HFF-Myc (cell line): ENCODE data around the gene MMP10.
"Not testable (repeated sequence)": the region's sequence is repeated elsewhere in the genome, so short reads cannot be mapped to it uniquely, and the experiment has no call there.

Experiments used
- DNase-seq: peaks from one replicate; pipeline ENCODE4 v3.0.0-alpha.2; 2011; ENCODE audit warnings: low read depth; ENCODE audit errors: extremely low read depth
- H3K4me3 ChIP-seq: replicated peaks from 2 replicates; pipeline ENCODE4 v1.5.1; 2011; ENCODE audit warnings: low read depth, mild to moderate bottlenecking, control low read depth, low read length
- TF ChIP-seq, protein P1 (sequence below): IDR thresholded peaks from 2 replicates; pipeline ENCODE4 v1.5.1; 2012; ENCODE audit warnings: mild to moderate bottlenecking, low read depth, low read length, control low read depth; ENCODE audit errors: missing control alignments

Gene MMP10

DNA sequence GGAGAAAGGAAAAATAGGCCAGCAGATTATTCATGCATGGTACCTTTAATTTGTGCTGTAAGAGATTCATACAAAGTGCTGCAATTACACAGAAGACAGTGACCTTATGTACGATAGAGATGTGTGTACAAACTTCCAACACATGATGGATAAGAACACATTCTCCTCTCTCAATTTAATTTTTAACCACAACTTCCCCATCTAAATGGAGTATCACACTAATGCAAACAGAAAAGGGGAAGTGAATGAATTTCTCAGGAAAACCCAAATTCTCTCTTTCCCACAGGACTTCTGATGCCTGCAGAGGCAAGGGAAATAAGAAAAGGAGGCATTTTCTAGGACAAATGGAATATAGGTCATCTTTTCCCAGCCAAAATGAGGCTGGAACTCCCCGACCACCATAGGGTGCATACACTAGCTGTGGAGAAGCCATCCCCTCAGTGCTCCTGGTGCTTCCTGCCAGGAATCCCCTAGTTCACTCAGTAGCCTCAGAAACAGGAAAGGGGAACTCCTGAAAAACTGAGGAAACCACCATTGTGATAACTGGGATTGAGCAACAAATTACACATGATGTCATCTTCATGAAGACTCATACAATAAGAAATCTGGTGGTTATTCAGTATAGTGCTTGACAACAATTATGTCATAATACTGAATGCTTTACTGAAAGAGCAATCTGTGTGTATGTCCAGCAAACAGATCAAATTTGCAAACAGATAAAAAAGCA, 22.4 kb downstream of the MMP10 start:
- TF ChIP-seq, protein P1, sequence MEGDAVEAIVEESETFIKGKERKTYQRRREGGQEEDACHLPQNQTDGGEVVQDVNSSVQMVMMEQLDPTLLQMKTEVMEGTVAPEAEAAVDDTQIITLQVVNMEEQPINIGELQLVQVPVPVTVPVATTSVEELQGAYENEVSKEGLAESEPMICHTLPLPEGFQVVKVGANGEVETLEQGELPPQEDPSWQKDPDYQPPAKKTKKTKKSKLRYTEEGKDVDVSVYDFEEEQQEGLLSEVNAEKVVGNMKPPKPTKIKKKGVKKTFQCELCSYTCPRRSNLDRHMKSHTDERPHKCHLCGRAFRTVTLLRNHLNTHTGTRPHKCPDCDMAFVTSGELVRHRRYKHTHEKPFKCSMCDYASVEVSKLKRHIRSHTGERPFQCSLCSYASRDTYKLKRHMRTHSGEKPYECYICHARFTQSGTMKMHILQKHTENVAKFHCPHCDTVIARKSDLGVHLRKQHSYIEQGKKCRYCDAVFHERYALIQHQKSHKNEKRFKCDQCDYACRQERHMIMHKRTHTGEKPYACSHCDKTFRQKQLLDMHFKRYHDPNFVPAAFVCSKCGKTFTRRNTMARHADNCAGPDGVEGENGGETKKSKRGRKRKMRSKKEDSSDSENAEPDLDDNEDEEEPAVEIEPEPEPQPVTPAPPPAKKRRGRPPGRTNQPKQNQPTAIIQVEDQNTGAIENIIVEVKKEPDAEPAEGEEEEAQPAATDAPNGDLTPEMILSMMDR = no peak
- no peak overlapping the region for H3K4me3 ChIP-seq
- DNase-seq = no peak

DNA sequence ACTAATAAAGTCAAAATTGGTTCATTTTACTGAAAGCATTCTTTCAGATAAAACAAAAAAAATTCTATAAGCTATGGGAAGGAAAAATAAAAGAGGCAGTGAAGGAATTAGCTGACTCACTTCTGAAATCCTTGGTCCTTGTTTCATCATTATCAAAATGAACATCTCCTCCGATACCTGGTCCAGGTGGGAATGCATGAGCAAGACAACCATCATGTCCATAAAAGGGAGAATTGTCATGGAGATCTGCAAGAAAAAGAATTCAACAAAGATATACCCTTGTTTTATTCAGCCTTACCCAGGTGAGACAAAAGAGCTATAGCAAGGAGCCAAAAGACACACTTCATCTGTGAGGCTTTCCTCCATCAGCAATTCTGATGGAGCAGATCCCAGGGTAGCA, 27.2 kb downstream of the MMP10 start:
- no peak for DNase-seq
- H3K4me3 ChIP-seq = no peak overlapping the region
- TF ChIP-seq, protein P1 = no peak

DNA sequence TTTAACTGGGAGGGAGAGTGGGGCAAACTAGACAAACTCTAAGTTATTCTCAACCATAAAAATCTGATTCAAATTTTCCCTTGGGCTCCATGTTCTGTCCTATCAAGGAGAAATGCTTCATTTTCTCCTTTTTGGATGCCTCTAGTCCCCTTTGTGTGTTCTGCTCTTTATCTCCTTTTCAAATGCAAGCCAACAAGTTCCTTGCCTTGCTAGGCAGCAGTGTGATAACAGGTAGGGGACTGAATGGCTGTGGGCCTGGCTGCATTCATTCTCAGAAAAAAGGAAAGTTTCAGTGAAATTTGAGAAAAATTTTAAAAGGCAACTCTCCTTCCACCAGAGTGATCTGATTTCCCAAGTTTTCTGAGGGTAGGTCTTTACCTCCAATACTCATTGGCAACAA, 28.8 kb downstream of the MMP10 start:
- TF ChIP-seq, protein P1 = no peak
- DNase-seq = no peak
- no peak overlapping the region for H3K4me3 ChIP-seq

DNA sequence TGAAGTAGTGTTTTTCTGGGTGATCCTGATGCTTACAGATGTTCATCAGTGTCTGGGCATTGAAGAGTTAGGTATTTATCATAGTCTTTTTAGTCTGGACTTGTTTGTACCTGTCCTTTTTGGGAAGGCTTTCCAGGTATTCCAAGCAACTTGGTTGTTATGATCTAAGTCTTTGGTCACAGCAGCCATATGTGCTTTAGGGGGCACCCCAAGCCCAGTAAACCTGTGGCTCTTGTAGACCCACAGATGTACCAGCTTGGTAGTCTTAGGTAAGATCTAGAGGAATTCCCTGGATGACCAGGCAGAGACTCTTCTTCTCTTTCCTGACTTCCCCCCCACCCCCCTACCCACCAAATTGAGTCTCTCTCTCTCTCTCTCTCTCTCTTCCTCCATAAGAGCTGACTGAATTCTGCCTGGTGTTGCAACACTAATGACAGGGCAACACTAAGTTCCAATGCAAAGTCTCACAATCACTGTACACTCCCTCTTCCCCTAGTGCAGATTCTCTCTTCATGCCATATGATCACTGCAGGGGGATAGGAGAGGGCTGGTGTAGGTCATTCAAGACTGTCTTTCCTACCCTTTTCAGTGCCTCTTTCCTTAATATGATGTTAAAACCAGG, 31.2 kb downstream of the MMP10 start:
- TF ChIP-seq, protein P1 = no peak
- no peak for DNase-seq
- H3K4me3 ChIP-seq = no peak overlapping the region

DNA sequence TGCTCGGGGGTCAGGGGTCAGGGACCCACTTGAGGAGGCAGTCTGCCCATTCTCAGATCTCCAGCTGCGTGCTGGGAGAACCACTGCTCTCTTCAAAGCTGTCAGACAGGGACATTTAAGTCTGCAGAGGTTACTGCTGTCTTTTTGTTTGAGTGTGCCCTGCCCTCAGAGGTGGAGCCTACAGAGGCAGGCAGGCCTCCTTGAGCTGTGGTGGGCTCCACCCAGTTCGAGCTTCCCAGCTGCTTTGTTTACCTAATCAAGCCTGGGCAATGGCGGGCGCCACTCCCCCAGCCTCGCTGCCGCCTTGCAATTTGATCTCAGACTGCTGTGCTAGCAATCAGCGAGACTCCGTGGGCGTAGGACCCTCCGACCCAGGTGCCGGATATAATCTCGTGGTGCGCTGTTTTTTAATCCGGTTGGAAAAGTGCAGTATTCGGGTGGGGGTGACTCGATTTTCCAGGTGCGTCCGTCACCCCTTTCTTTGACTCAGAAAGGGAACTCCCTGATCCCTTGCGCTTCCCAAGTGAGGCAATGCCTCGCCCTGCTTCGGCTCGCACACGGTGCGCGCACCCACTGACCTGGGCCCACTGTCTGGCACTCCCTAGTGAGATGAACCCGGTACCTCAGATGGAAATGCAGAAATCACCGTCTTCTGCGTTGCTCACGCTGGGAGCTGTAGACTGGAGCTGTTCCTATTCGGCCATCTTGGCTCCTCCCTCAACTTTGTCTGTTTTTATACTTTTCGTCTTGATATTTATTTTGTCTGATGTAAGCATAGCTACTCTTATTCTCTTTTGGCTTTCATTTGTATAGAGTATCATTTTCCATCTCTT, 33.5 kb downstream of the MMP10 start:
- not testable (repeated sequence) for DNase-seq, H3K4me3 ChIP-seq

DNA sequence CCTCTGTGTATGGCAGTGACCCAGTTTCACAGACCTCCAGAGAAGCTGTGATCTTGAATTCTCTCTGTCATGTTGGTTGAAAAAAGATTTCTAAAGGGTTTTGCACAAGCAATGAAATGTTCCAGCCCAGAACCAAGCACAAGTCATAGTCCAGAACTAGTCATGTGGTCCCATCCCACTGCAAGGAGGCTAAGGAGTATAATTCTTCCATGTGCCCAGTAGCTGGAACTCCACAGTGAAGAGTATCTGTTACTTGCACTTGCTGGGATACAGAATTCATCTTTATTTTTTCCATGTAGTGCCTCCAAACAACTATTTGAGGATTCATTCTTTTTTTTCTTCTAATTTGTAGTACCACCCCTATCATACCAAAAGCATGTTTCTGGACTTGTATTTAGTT, 45.8 kb downstream of the MMP10 start:
- TF ChIP-seq, protein P1 = no peak
- DNase-seq = no peak
- no peak overlapping the region for H3K4me3 ChIP-seq
